Neuronal stem cell (in vitro differentiated cells): Measurements from ENCODE around the gene IRX2.

Experiments used
- DNase-seq: peaks from one replicate; pipeline ENCODE4 v3.0.0-alpha.2; 2013; ENCODE audit warnings: low spot score
- H2AFZ ChIP-seq: one replicate; pipeline ENCODE4 v1.6.1; 2013; ENCODE audit warnings: mild to moderate bottlenecking, low read length, inconsistent platforms
- H2AK5ac ChIP-seq: 2 replicates; pipeline ENCODE4 v1.6.1; 2013; ENCODE audit warnings: low read depth, mild to moderate bottlenecking, inconsistent platforms, low read length, moderate library complexity, mixed read lengths
- H2BK120ac ChIP-seq: 2 replicates; pipeline ENCODE4 v1.6.1; 2013; ENCODE audit warnings: low read depth, mild to moderate bottlenecking, inconsistent platforms, low read length, moderate library complexity, mixed read lengths
- H2BK12ac ChIP-seq: one replicate; pipeline ENCODE4 v1.6.1; 2013; ENCODE audit warnings: low read length, inconsistent platforms
- H2BK15ac ChIP-seq: 2 replicates; pipeline ENCODE4 v1.6.1; 2013; ENCODE audit warnings: mild to moderate bottlenecking, low read length, inconsistent platforms, mixed read lengths
- H2BK5ac ChIP-seq: one replicate; pipeline ENCODE4 v1.6.1; 2013; ENCODE audit warnings: inconsistent platforms, mild to moderate bottlenecking, low read length, moderate library complexity
- H3K14ac ChIP-seq: one replicate; pipeline ENCODE4 v1.6.1; 2013; ENCODE audit warnings: low read length, inconsistent platforms
- H3K18ac ChIP-seq: 2 replicates; pipeline ENCODE4 v1.6.1; 2013; ENCODE audit warnings: low read length, inconsistent platforms
- H3K23ac ChIP-seq: 2 replicates; pipeline ENCODE4 v1.6.1; 2013; ENCODE audit warnings: low read depth, mild to moderate bottlenecking, mixed read lengths, low read length, inconsistent platforms; ENCODE audit not compliant: poor library complexity
- H3K27ac ChIP-seq: replicated peaks from 3 replicates; pipeline ENCODE4 v1.5.1; 2013; ENCODE audit warnings: low read length, inconsistent platforms
- H3K27me3 ChIP-seq, 3 experiments: 2 replicates each; pipeline ENCODE4 v1.6.1; 2013; ENCODE audit warnings: low read length in 3 of 3, mild to moderate bottlenecking in 2 of 3, inconsistent platforms in 1 of 3, low read depth in 1 of 3, mixed read lengths in 1 of 3, moderate library complexity in 1 of 3; ENCODE audit not compliant: control insufficient read depth in 3 of 3, insufficient read depth in 3 of 3
- H3K36me3 ChIP-seq, 2 donors: replicated peaks in 1 of 2; 2 replicates each; pipeline ENCODE4 v1.6.1; 2013; ENCODE audit warnings: low read length in 2 of 2; ENCODE audit not compliant: control insufficient read depth in 2 of 2, insufficient read depth in 2 of 2
- H3K4ac ChIP-seq: 2 replicates; pipeline ENCODE4 v1.6.1; 2013; ENCODE audit warnings: inconsistent platforms, mild to moderate bottlenecking, low read length, moderate library complexity
- H3K4me1 ChIP-seq, 2 donors: 1 replicate in 1 of 2; 2 replicates in 1 of 2; pipeline ENCODE4 v1.6.1; 2013; ENCODE audit warnings: low read length in 2 of 2, low read depth in 1 of 2; ENCODE audit not compliant: control insufficient read depth in 2 of 2, insufficient read depth in 1 of 2
- H3K4me2 ChIP-seq: one replicate; pipeline ENCODE4 v1.6.1; 2013; ENCODE audit warnings: mild to moderate bottlenecking, low read length, inconsistent platforms; ENCODE audit not compliant: insufficient read depth, poor library complexity, severe bottlenecking
- H3K4me3 ChIP-seq, 2 donors: 2 replicates each; pipeline ENCODE4 v1.5.1; 2013; ENCODE audit warnings: low read length in 2 of 2, mild to moderate bottlenecking in 2 of 2, inconsistent platforms in 1 of 2, moderate library complexity in 1 of 2
- H3K79me1 ChIP-seq: one replicate; pipeline ENCODE4 v1.6.1; 2013; ENCODE audit warnings: low read depth, mild to moderate bottlenecking, inconsistent platforms, low read length, moderate library complexity
- H3K9ac ChIP-seq: one replicate; pipeline ENCODE4 v1.6.1; 2013; ENCODE audit warnings: mild to moderate bottlenecking, low read depth, low read length, inconsistent platforms; ENCODE audit not compliant: poor library complexity
- H3K9me3 ChIP-seq, 2 donors: replicated peaks in 1 of 2; 2 replicates each; pipeline versions ENCODE3 to v1.6.1; 2013; ENCODE audit warnings: low read length in 2 of 2, mild to moderate bottlenecking in 2 of 2, inconsistent platforms in 1 of 2, low read depth in 1 of 2, mixed read lengths in 1 of 2, moderate library complexity in 1 of 2; ENCODE audit not compliant: control insufficient read depth in 2 of 2, insufficient read depth in 1 of 2
- H4K8ac ChIP-seq: one replicate; pipeline ENCODE4 v1.6.1; 2013; ENCODE audit warnings: low read depth, mild to moderate bottlenecking, inconsistent platforms, low read length, moderate library complexity
- H4K91ac ChIP-seq: one replicate; pipeline ENCODE4 v1.6.1; 2013; ENCODE audit warnings: low read length, low read depth, mild to moderate bottlenecking, inconsistent platforms; ENCODE audit not compliant: poor library complexity
- WGBS, 2 donors: extraction: QIAGEN DNeasy Blood & Tissue Kit; methylation state at CpG; one replicate each; pipeline ENCODE4 v1.1.7; 2013; ENCODE audit warnings: missing lambda C conversion rate in 2 of 2, mixed read lengths in 1 of 2; ENCODE audit not compliant: insufficient read length in 2 of 2, insufficient replicate concordance in 1 of 2; ENCODE audit errors: extremely low coverage in 2 of 2; 5-methylcytosine and 5-hydroxymethylcytosine counted together

IRX2 gene

GRCh38 chr5:2754581-2755075 is 3.2 kb upstream of the IRX2 start:
- no peak overlapping the region for H2AFZ ChIP-seq
- peak overlapping the region; percentile 56 for H2AK5ac ChIP-seq
- no CpG with 5 or more reads among the region's 27 CpGs for WGBS, 2 donors
- peaks cover 13 to 28% of the 10 kb centered on the region in 2 donors for H3K4me1 ChIP-seq
- H3K79me1 ChIP-seq = peaks cover 2% of the 10 kb centered on the region
- no peak overlapping the region for H3K27ac ChIP-seq
- H3K4ac ChIP-seq = no peak overlapping the region
- peak overlapping the region; percentile 4 for H3K9ac ChIP-seq
- H3K4me3 ChIP-seq = peak overlapping the region in 1 of 2 donors; percentile 50
- H3K9me3 ChIP-seq = peaks cover 3 to 37% of the 10 kb centered on the region in 2 donors
- H3K4me2 ChIP-seq = peak overlapping the region; percentile 100
- no peak overlapping the region for H4K91ac ChIP-seq
- no peak for DNase-seq
- H2BK5ac ChIP-seq = no peak overlapping the region
- no peak overlapping the region for H2BK15ac ChIP-seq
- H3K27me3 ChIP-seq = peaks cover 0 to 64% (median 5%) of the 10 kb centered on the region in 3 experiments
- peak overlapping the region; percentile 20 for H3K23ac ChIP-seq
- H2BK120ac ChIP-seq = no peak overlapping the region
- H4K8ac ChIP-seq = no peak overlapping the region
- H3K18ac ChIP-seq = peak overlapping the region; percentile 85
- no peak overlapping the region for H3K14ac ChIP-seq
- peaks cover 0 to 24% of the 10 kb centered on the region in 2 donors for H3K36me3 ChIP-seq
- no peak overlapping the region for H2BK12ac ChIP-seq

GRCh38 chr5:2753452-2754420 is 2.3 kb upstream of the IRX2 start:
- H3K4me2 ChIP-seq = peak overlapping the region; percentile 96
- H3K79me1 ChIP-seq = peaks cover 4% of the 10 kb centered on the region
- no peak overlapping the region for H3K23ac ChIP-seq
- no peak overlapping the region for H3K27ac ChIP-seq
- H2BK12ac ChIP-seq = no peak overlapping the region
- peaks cover 13 to 30% of the 10 kb centered on the region in 2 donors for H3K4me1 ChIP-seq
- H3K18ac ChIP-seq = no peak overlapping the region
- no peak overlapping the region for H2BK5ac ChIP-seq
- H3K9me3 ChIP-seq = peaks cover 4 to 35% of the 10 kb centered on the region in 2 donors
- no peak overlapping the region for H2BK15ac ChIP-seq
- peaks cover 0 to 73% (median 5%) of the 10 kb centered on the region in 3 experiments for H3K27me3 ChIP-seq
- peak overlapping the region in 1 of 2 donors; percentile 95 for H3K4me3 ChIP-seq
- no peak overlapping the region for H4K91ac ChIP-seq
- H3K4ac ChIP-seq = no peak overlapping the region
- no CpG with 5 or more reads among the region's 29 CpGs for WGBS, 2 donors
- H3K9ac ChIP-seq = no peak overlapping the region
- H2BK120ac ChIP-seq = no peak overlapping the region
- no peak for DNase-seq
- H4K8ac ChIP-seq = no peak overlapping the region
- H3K36me3 ChIP-seq = peaks cover 5 to 32% of the 10 kb centered on the region in 2 donors
- H2AFZ ChIP-seq = peak overlapping the region; percentile 80
- no peak overlapping the region for H3K14ac ChIP-seq
- H2AK5ac ChIP-seq = no peak overlapping the region

GRCh38 chr5:2752821-2753439 is 1.5 kb upstream of the IRX2 start:
- DNase-seq = no peak
- H2BK15ac ChIP-seq = peak overlapping the region; percentile 99
- peak overlapping the region; percentile 14 for H2AK5ac ChIP-seq
- H2BK120ac ChIP-seq = no peak overlapping the region
- H3K27me3 ChIP-seq = peaks cover 0 to 79% (median 5%) of the 10 kb centered on the region in 3 experiments
- no peak overlapping the region for H2BK5ac ChIP-seq
- no peak overlapping the region for H4K8ac ChIP-seq
- H3K18ac ChIP-seq = peak overlapping the region; percentile 52
- no peak overlapping the region for H3K14ac ChIP-seq
- peak overlapping the region; percentile 82 for H2BK12ac ChIP-seq
- H3K4ac ChIP-seq = no peak overlapping the region
- H4K91ac ChIP-seq = no peak overlapping the region
- WGBS, 2 donors = no CpG with 5 or more reads among the region's 34 CpGs
- peak overlapping the region; percentile 96 for H3K4me2 ChIP-seq
- peaks cover 11 to 28% of the 10 kb centered on the region in 2 donors for H3K4me1 ChIP-seq
- H3K36me3 ChIP-seq = peaks cover 5 to 39% of the 10 kb centered on the region in 2 donors
- no peak overlapping the region for H3K27ac ChIP-seq
- H3K23ac ChIP-seq = peak overlapping the region; percentile 58
- peak overlapping the region; percentile 80 for H2AFZ ChIP-seq
- peak overlapping the region; percentile 63 to 95 for H3K4me3 ChIP-seq
- peaks cover 9% of the 10 kb centered on the region for H3K79me1 ChIP-seq
- H3K9me3 ChIP-seq = peaks cover 3 to 40% of the 10 kb centered on the region in 2 donors
- H3K9ac ChIP-seq = peak overlapping the region; percentile 70
